A673 (cell line): ENCODE data around the gene EFNA5.

Source experiments
- EZH2 ChIP-seq: fragments of 200-600 bp; sonication (generic); IDR thresholded peaks from 2 replicates; pipeline ENCODE4 v1.6.1; 2017; ENCODE audit warnings: borderline replicate concordance, low read depth, mild to moderate bottlenecking, mixed read lengths, antibody characterized with exemption, low read length; ENCODE audit not compliant: poor library complexity, severe bottlenecking
- TF ChIP-seq, protein P1 (sequence below): fragments of 300-800, 200-600 bp; sonication (generic); conservative IDR thresholded peaks from 2 replicates; pipeline ENCODE4 v1.5.1; 2017; ENCODE audit warnings: low read depth, mild to moderate bottlenecking, antibody characterized with exemption, low read length, moderate library complexity, mixed read lengths

DNA sequence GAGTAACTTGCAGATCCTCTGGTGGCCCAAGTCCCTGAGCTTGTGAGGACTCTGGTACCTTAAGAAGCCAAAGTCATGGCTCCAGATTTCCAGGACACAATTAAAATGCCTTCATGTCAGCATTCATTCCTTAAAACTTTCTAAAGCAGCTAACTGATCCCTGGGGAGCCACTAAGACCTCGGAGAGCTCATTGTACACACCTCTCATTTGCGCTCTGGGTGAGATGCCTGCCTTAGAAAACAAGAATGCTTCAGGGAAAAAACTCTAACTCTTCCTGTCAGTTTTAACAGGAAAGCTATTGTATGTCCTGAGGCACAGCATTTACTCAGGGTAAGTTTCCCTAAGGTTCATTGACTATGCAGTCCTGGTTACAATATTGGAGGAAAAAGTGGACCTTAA, 285.0 kb downstream of the EFNA5 start:
- TF ChIP-seq, protein P1, sequence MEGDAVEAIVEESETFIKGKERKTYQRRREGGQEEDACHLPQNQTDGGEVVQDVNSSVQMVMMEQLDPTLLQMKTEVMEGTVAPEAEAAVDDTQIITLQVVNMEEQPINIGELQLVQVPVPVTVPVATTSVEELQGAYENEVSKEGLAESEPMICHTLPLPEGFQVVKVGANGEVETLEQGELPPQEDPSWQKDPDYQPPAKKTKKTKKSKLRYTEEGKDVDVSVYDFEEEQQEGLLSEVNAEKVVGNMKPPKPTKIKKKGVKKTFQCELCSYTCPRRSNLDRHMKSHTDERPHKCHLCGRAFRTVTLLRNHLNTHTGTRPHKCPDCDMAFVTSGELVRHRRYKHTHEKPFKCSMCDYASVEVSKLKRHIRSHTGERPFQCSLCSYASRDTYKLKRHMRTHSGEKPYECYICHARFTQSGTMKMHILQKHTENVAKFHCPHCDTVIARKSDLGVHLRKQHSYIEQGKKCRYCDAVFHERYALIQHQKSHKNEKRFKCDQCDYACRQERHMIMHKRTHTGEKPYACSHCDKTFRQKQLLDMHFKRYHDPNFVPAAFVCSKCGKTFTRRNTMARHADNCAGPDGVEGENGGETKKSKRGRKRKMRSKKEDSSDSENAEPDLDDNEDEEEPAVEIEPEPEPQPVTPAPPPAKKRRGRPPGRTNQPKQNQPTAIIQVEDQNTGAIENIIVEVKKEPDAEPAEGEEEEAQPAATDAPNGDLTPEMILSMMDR: no peak
- no peak for TF ChIP-seq EZH2
